ENCODE data around the gene TTLL11.
"Not testable (repeated sequence)": the region's sequence is repeated elsewhere in the genome, so short reads cannot be mapped to it uniquely, and the experiment has no call there.

TTLL11 gene

DNA sequence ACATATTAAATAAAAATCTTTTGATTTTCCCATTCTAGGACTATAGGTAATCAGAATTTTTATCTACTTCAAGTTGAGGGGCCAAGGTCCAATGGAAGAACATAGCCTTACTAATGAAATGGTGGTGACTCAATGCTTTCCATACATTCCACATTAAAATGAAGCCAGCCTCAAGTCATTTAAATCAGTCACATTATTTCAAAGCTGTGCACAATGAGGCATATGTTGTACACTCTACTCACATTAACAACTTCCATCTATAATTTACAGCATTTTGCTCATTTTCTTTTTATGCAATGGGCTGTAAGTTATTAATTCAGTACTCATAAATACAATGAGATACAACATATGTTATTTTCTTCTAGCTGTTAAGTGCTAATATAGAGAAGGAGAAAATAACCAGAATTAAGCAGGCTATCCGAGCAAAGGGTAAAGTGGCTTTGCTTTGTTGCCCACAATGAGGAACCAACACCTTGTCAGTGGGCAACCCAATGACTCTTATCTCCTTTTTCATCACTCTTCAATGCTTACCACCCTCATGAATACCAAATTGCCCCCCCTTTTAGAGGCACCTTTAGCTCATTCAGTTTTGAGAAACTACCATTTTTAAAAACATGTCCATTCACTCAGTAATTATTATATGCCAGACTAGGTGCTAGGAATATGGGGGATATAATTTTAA lies 52.4 kb downstream of the TTLL11 start:
- no peak for DNase-seq

DNA sequence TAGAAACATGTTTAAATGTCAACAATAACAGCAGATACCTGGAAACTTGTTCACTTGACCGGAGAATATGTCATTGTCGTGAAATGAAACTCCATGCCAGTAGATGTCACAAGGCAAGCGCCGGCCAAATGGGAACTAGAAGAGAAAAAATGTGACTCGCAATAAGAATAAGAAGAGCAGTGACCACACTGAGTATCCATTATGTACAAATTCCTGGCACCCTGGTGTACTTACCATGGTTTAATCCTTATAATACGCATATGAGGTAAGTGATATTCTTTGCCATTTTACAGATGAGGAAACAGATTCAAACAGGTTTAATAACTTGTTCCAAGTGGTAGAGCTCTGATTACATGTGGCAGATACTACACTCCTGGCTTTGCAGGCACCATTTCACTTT lies 53.9 kb downstream of the TTLL11 start:
- DNase-seq: no peak

DNA sequence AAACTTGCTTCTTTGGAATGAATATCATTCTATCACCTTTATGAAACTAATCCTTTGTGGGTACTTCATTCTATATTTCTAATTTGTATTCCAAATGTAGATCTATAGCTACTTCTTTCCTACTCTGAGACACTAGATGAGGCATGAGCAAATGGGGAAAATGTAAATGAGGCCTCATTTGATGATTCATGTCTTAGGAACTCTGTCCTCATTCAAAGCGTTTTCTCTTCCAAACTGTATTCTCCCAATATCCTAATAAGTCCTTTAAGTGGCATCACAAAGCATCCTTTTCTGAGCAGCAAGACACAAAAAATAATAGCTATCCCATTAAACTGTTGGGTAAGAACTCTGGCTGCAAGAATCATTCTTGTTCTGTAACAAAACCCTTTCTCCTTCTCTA lies 56.1 kb downstream of the TTLL11 start:
- DNase-seq: no peak

GRCh38 chr9:122036408-122036807 lies 56.7 kb downstream of the TTLL11 start:
- no peak for DNase-seq

GRCh38 chr9:122033775-122034373 lies 59.2 kb downstream of the TTLL11 start:
- no peak for DNase-seq

GRCh38 chr9:122032346-122032745 lies 60.8 kb downstream of the TTLL11 start:
- no peak for DNase-seq

DNA sequence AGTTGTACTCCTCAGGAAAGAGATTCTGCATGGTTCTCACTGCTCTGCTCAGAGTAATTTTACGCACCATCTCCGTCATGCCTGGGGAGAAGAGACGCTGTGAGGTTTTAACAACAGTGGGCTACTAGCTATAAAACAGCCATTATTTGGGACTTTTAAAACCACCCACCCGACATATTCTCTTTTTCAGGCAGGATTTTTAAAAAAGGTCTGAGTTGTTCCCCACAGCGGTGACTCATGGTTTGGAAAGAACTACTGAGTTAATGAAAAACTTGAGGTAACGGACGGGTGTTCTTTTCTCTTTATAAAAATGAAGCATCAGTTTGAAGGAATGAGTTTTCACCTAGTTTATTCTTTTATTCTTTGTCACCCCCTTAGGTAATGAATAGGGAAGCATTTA lies 61.3 kb downstream of the TTLL11 start:
- no peak for DNase-seq

GRCh38 chr9:122031157-122031556 lies 62.0 kb downstream of the TTLL11 start:
- DNase-seq: no peak

GRCh38 chr9:122030357-122030756 lies 62.8 kb downstream of the TTLL11 start:
- DNase-seq: no peak

DNA sequence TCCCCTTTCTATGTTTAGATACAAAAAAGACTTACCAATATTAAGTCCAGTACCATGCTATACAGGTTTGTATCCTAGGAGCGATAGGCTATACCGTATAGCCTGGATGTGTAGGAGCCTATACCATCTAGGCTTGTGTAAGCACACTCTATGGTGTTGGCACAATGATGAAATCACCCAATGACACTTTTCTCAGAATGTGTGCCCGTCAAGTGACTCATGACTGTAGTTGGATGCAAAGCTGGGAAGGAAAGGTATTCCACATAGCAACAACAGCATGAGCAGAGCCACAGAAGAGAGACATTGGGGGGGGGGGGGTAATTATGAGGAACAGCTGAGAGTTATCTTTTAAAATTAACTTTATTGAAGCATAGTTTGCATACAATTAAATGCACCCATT lies 63.2 kb downstream of the TTLL11 start:
- DNase-seq: no peak

- no peak for DNase-seq
Observed at GRCh38 chr9:122028089-122028488, 65.0 kb downstream of the TTLL11 start.

GRCh38 chr9:122020398-122020797 lies 72.7 kb downstream of the TTLL11 start:
- DNase-seq: no peak

DNA sequence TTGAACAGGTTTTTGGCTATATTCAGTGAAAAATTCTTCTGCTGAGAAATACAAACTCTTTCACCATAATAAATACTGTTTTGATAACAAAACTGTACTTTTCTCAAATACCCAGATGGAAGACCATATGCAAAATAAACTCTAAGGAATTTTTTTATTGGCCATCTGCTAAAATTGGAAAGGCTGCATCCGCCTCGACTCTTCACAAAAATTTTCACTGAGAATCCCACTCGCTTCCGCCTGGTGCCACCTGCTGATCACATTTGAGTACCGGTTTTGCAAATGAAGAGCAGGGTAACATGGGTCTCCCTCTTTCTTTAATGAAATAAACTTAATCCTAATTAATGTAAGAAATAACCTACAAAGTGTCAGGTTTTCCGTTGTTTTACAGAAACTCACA lies 76.4 kb downstream of the TTLL11 start:
- no peak for DNase-seq

DNA sequence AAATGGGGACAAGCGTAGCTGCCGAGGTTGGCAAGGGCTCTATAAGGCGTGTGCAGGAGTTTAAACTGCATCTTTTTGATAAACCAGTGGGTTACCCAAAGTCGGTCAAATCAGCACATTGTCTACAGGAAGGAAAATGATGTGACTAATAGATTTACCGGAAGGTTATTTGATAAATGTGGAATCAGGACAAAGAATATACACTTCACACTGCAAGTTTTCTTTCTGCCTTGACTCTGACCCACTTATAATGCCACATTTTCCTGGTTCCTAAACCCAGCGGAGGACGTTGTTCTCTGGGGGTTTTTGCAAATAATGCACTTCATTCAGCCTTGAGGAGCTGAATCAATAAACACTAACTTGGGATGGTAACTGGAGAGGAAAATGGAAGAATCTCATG lies 76.8 kb downstream of the TTLL11 start:
- no peak for DNase-seq

DNA sequence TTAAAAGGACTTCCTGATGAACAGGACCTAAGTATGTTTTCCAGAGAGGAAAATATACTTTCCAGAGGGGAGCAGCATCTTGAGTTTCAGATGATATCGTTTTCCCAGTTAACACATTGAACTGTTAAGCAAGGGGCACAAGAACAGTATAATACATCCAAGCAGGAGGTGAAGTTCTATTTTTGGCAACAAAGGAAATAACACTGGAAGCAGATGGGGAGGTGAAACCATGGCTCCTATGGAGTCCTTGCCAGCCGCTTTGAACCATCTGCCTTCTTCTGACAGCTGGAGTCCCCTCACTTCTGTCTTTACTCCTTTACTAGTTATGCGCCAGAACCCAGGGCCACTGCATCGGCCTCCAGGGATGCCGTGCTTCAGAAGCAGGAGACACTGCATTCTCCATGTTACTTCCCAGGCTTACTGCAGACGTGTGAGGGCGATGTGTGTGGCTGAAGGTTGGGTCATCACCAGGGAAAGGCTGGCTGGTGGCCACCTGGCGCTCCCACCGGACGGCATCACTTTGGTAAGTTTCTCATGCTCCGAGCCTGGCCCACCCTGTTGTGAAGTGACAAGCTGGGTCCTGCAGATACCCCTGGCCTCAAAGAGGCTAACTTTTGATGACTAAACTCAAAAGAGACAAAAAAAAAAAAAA lies 77.8 kb downstream of the TTLL11 start:
- no peak for DNase-seq

DNA sequence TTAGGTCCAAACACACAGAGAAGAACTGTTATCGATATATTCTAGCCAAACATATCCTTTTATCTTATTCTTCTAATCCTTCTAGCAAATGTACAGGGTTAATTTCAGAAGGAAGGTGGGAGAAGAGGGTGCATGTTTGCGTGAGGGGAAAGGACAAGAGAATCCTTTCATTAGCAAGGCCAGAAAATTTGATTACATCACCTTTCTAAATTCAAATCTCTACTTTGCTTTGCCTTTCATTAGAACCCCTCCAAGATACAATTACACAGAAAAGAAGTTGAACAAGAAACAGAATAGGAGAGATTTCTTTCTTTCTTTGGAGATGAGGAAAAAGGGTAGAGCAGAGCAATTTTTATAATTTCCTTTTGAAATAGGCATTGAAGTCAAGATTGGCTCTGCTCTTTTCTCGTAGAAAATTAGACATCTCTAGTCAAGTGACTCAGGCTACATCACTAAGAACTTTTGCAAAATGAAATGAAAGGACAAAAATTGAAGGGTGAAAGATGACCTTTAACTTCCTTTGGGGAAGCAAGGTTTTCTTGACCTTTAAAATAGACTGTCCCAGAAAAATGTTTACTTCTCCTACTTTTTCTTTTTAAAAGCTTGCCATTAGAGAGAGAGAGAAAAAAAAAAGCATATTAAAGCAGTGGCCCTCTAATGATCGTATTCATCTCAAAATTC lies 81.2 kb downstream of the TTLL11 start:
- no peak for DNase-seq

DNA sequence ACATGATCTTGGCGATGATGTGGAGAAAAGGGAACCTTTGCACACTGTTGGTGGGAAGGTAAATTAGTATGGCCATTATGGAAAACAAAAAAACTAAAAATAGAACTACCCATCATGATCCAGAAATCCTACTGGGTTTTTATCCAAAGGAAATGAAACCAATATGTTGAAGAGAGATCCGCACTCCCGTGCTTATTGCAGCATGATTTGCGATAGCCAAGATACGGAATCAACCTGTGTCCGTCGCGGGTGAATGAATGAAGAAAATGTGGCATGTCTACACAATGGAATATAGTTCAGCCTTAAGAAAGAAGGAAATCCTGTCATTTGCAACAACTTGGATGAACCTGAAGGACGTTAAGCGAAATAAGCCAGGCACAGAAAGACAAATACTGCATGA lies 84.5 kb downstream of the TTLL11 start:
- DNase-seq: no peak

DNA sequence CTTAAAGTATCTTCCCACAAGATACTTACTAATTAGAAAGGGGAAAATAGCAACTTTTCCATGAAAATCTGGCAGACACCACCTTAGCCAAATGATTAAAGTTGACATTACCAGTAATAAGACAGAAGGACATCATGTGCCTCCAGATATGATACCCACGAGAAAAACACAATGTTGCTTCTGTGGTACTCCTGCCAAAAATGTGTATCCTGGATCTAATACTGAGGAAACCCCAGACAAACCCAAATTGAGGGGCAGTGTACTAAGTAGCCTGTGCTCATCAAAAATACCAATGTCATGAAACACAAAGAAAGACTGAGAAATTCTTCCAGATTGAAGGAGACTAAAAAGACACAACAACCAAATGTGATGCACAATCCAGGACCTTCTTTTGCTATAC lies 85.3 kb downstream of the TTLL11 start:
- DNase-seq: no peak

- no peak for DNase-seq
Observed at GRCh38 chr9:122005597-122005996, 87.5 kb downstream of the TTLL11 start.

- no peak for DNase-seq
Observed at GRCh38 chr9:122004589-122004988, 88.5 kb downstream of the TTLL11 start.

GRCh38 chr9:122001491-122002201 lies 91.5 kb downstream of the TTLL11 start:
- no peak for DNase-seq

GRCh38 chr9:122000526-122000925 lies 92.6 kb downstream of the TTLL11 start:
- DNase-seq: not testable (repeated sequence)

GRCh38 chr9:121999556-121999955 lies 93.6 kb downstream of the TTLL11 start:
- no peak for DNase-seq
